ENCODE results near the gene GGTLC2. TPM values are rescaled to one million over a fixed set of nuclear protein-coding genes. Genes with fewer than 3 reads are reported as not detected.

Gene GGTLC2
- polyA plus RNA-seq, 4 donors, result 0.04 TPM; not detected in 3

- FAIRE-seq, result no peak
These were observed 23.8 kb downstream of the GGTLC2 start for GRCh38 chr22:22667966-22668880.

GRCh38 chr22:22669093-22669492 lies 24.7 kb downstream of the GGTLC2 start:
- no peak for DNase-seq
- Histone ChIP-seq H3K27ac (ENCODE audit: low read depth in 1 of 3, low read length in 2 of 3) (no peak overlapping the region), H3K4me3 (ENCODE audit: low read depth in 1 of 3, low read length in 3 of 3) (no peak overlapping the region), H3K4me1 (ENCODE audit: control insufficient read depth in 3 of 3, insufficient read depth in 2 of 3, low read depth in 1 of 3, low read length in 2 of 3) (no peaks in the 10 kb centered on the region), H3K36me3 (ENCODE audit: control insufficient read depth in 3 of 3, insufficient read depth in 2 of 3, low read depth in 1 of 3, low read length in 3 of 3) (no peaks in the 10 kb centered on the region), H3K9me3 (ENCODE audit: control insufficient read depth in 2 of 2, insufficient read depth in 1 of 2, low read depth in 1 of 2, low read length in 1 of 2) (no peaks in the 10 kb centered on the region), H3K27me3 (ENCODE audit: control insufficient read depth in 3 of 3, insufficient read depth in 3 of 3, low read length in 3 of 3) (peaks cover 0 to under 1% (median 0%) of the 10 kb centered on the region in 3 donors)
- no peak for FAIRE-seq
- WGBS, 3 donors, result 81 to 88% (median 86%) methylated on average over 2 of the region's 2 CpGs

More at GRCh38 chr22:22667966-22668880, 23.8 kb downstream of the GGTLC2 start:
- DNase-seq, result no peak
- WGBS, 3 donors, result 82 to 88% (median 87%) methylated on average over 11 of the region's 11 CpGs
- Histone ChIP-seq H3K4me1 (ENCODE audit: control insufficient read depth in 3 of 3, insufficient read depth in 2 of 3, low read depth in 1 of 3, low read length in 2 of 3) (no peaks in the 10 kb centered on the region), H3K4me3 (ENCODE audit: low read depth in 1 of 3, low read length in 3 of 3) (no peak overlapping the region), H3K9me3 (ENCODE audit: control insufficient read depth in 2 of 2, insufficient read depth in 1 of 2, low read depth in 1 of 2, low read length in 1 of 2) (no peaks in the 10 kb centered on the region), H3K36me3 (ENCODE audit: control insufficient read depth in 3 of 3, insufficient read depth in 2 of 3, low read depth in 1 of 3, low read length in 3 of 3) (no peaks in the 10 kb centered on the region), H3K27me3 (ENCODE audit: control insufficient read depth in 3 of 3, insufficient read depth in 3 of 3, low read length in 3 of 3) (no peaks in the 10 kb centered on the region), H3K27ac (ENCODE audit: low read depth in 1 of 3, low read length in 2 of 3) (no peak overlapping the region)

- DNase-seq, result no peak
- no peak overlapping the region for H3K4me3 ChIP-seq (ENCODE audit: low read depth in 1 of 3, low read length in 3 of 3)
- FAIRE-seq, result no peak
- no peak overlapping the region for H3K27ac ChIP-seq (ENCODE audit: low read depth in 1 of 3, low read length in 2 of 3)
- no peaks in the 10 kb centered on the region for H3K36me3 ChIP-seq (ENCODE audit: control insufficient read depth in 3 of 3, insufficient read depth in 2 of 3, low read depth in 1 of 3, low read length in 3 of 3)
- peaks cover 0 to 2% (median 0%) of the 10 kb centered on the region in 3 donors for H3K27me3 ChIP-seq (ENCODE audit: control insufficient read depth in 3 of 3, insufficient read depth in 3 of 3, low read length in 3 of 3)
- 65 to 78% (median 72%) methylated on average over 4 of the region's 4 CpGs for WGBS, 3 donors
- H3K9me3 ChIP-seq (ENCODE audit: control insufficient read depth in 2 of 2, insufficient read depth in 1 of 2, low read depth in 1 of 2, low read length in 1 of 2), result no peaks in the 10 kb centered on the region
- H3K4me1 ChIP-seq (ENCODE audit: control insufficient read depth in 3 of 3, insufficient read depth in 2 of 3, low read depth in 1 of 3, low read length in 2 of 3), result no peaks in the 10 kb centered on the region
These were observed 25.8 kb downstream of the GGTLC2 start for GRCh38 chr22:22670076-22670795.

GRCh38 chr22:22671506-22671905 lies 27.1 kb downstream of the GGTLC2 start:
- H3K4me3 ChIP-seq (ENCODE audit: low read depth in 1 of 3, low read length in 3 of 3), result no peak overlapping the region
- no peak for FAIRE-seq

GRCh38 chr22:22673099-22673498 lies 28.7 kb downstream of the GGTLC2 start:
- DNase-seq (no peak), FAIRE-seq (no peak)
- H3K4me3 ChIP-seq (ENCODE audit: low read depth in 1 of 3, low read length in 3 of 3), result no peak overlapping the region
- 63 to 71% (median 67%) methylated on average over 3 of the region's 3 CpGs for WGBS, 3 donors
- no peaks in the 10 kb centered on the region for H3K36me3 ChIP-seq (ENCODE audit: control insufficient read depth in 3 of 3, insufficient read depth in 2 of 3, low read depth in 1 of 3, low read length in 3 of 3)
- H3K9me3 ChIP-seq (ENCODE audit: control insufficient read depth in 2 of 2, insufficient read depth in 1 of 2, low read depth in 1 of 2, low read length in 1 of 2), result no peaks in the 10 kb centered on the region
- H3K27ac ChIP-seq (ENCODE audit: low read depth in 1 of 3, low read length in 2 of 3), result no peak overlapping the region
- peaks cover 0 to 2% (median 0%) of the 10 kb centered on the region in 3 donors for H3K27me3 ChIP-seq (ENCODE audit: control insufficient read depth in 3 of 3, insufficient read depth in 3 of 3, low read length in 3 of 3)
- H3K4me1 ChIP-seq (ENCODE audit: control insufficient read depth in 3 of 3, insufficient read depth in 2 of 3, low read depth in 1 of 3, low read length in 2 of 3), result no peaks in the 10 kb centered on the region

More at GRCh38 chr22:22671506-22671905, 27.1 kb downstream of the GGTLC2 start:
- Histone ChIP-seq H3K4me1 (ENCODE audit: control insufficient read depth in 3 of 3, insufficient read depth in 2 of 3, low read depth in 1 of 3, low read length in 2 of 3) (no peaks in the 10 kb centered on the region), H3K27ac (ENCODE audit: low read depth in 1 of 3, low read length in 2 of 3) (no peak overlapping the region), H3K36me3 (ENCODE audit: control insufficient read depth in 3 of 3, insufficient read depth in 2 of 3, low read depth in 1 of 3, low read length in 3 of 3) (no peaks in the 10 kb centered on the region), H3K9me3 (ENCODE audit: control insufficient read depth in 2 of 2, insufficient read depth in 1 of 2, low read depth in 1 of 2, low read length in 1 of 2) (no peaks in the 10 kb centered on the region), H3K27me3 (ENCODE audit: control insufficient read depth in 3 of 3, insufficient read depth in 3 of 3, low read length in 3 of 3) (peaks cover 0 to 2% (median 0%) of the 10 kb centered on the region in 3 donors)
- no peak for DNase-seq
- 86 to 88% (median 86%) methylated on average over 1 of the region's 1 CpG for WGBS, 3 donors

- FAIRE-seq (no peak), DNase-seq (no peak)
- 74 to 91% (median 80%) methylated on average over 2 of the region's 2 CpGs for WGBS, 3 donors
- H3K4me1 ChIP-seq (ENCODE audit: control insufficient read depth in 3 of 3, insufficient read depth in 2 of 3, low read depth in 1 of 3, low read length in 2 of 3), result no peaks in the 10 kb centered on the region
- no peak overlapping the region for H3K27ac ChIP-seq (ENCODE audit: low read depth in 1 of 3, low read length in 2 of 3)
- no peak overlapping the region for H3K4me3 ChIP-seq (ENCODE audit: low read depth in 1 of 3, low read length in 3 of 3)
- H3K9me3 ChIP-seq (ENCODE audit: control insufficient read depth in 2 of 2, insufficient read depth in 1 of 2, low read depth in 1 of 2, low read length in 1 of 2), result no peaks in the 10 kb centered on the region
- H3K27me3 ChIP-seq (ENCODE audit: control insufficient read depth in 3 of 3, insufficient read depth in 3 of 3, low read length in 3 of 3), result peaks cover 0 to 2% (median 0%) of the 10 kb centered on the region in 3 donors
- no peaks in the 10 kb centered on the region for H3K36me3 ChIP-seq (ENCODE audit: control insufficient read depth in 3 of 3, insufficient read depth in 2 of 3, low read depth in 1 of 3, low read length in 3 of 3)
These were observed 29.2 kb downstream of the GGTLC2 start for GRCh38 chr22:22673628-22674027.

GRCh38 chr22:22674467-22674866 lies 30.1 kb downstream of the GGTLC2 start:
- FAIRE-seq (no peak), DNase-seq (no peak)
- Histone ChIP-seq H3K9me3 (ENCODE audit: control insufficient read depth in 2 of 2, insufficient read depth in 1 of 2, low read depth in 1 of 2, low read length in 1 of 2) (no peaks in the 10 kb centered on the region), H3K36me3 (ENCODE audit: control insufficient read depth in 3 of 3, insufficient read depth in 2 of 3, low read depth in 1 of 3, low read length in 3 of 3) (no peaks in the 10 kb centered on the region), H3K27me3 (ENCODE audit: control insufficient read depth in 3 of 3, insufficient read depth in 3 of 3, low read length in 3 of 3) (peaks cover 0 to 2% (median 0%) of the 10 kb centered on the region in 3 donors), H3K4me3 (ENCODE audit: low read depth in 1 of 3, low read length in 3 of 3) (no peak overlapping the region), H3K4me1 (ENCODE audit: control insufficient read depth in 3 of 3, insufficient read depth in 2 of 3, low read depth in 1 of 3, low read length in 2 of 3) (no peaks in the 10 kb centered on the region), H3K27ac (ENCODE audit: low read depth in 1 of 3, low read length in 2 of 3) (no peak overlapping the region)
- WGBS, 3 donors, result 80 to 95% (median 90%) methylated on average over 4 of the region's 4 CpGs

GRCh38 chr22:22678970-22679369 lies 34.6 kb downstream of the GGTLC2 start:
- WGBS, 3 donors, result 87 to 92% (median 89%) methylated on average over 4 of the region's 4 CpGs
- FAIRE-seq (no peak), DNase-seq (no peak)
- Histone ChIP-seq H3K27me3 (ENCODE audit: control insufficient read depth in 3 of 3, insufficient read depth in 3 of 3, low read length in 3 of 3) (peaks cover 0 to 2% (median 0%) of the 10 kb centered on the region in 3 donors), H3K9me3 (ENCODE audit: control insufficient read depth in 2 of 2, insufficient read depth in 1 of 2, low read depth in 1 of 2, low read length in 1 of 2) (no peaks in the 10 kb centered on the region), H3K27ac (ENCODE audit: low read depth in 1 of 3, low read length in 2 of 3) (no peak overlapping the region), H3K4me3 (ENCODE audit: low read depth in 1 of 3, low read length in 3 of 3) (no peak overlapping the region), H3K4me1 (ENCODE audit: control insufficient read depth in 3 of 3, insufficient read depth in 2 of 3, low read depth in 1 of 3, low read length in 2 of 3) (peaks cover 0 to 20% (median 0%) of the 10 kb centered on the region in 3 donors), H3K36me3 (ENCODE audit: control insufficient read depth in 3 of 3, insufficient read depth in 2 of 3, low read depth in 1 of 3, low read length in 3 of 3) (no peaks in the 10 kb centered on the region)

All from small intestine (tissue), 7 donors.